Left lung (tissue), 10 donors: ENCODE measurements around the gene OTOGL. TPM values are rescaled to one million over a fixed set of nuclear protein-coding genes. Genes with fewer than 3 reads are reported as not detected.

ENCODE experiments used
- ATAC-seq: fragments of 200-7000 bp; cut with Tn5 transposase; one replicate; pipeline ENCODE4 v1.9.1; 2020; ENCODE audit warnings: moderate library complexity
- DNase-seq, 4 donors: peaks; one replicate each; pipeline ENCODE4 v3.0.0-alpha.2; 2013 to 2020
- H3K27ac ChIP-seq, 2 donors: fragments of 200-600 bp; sonication (generic) in 1 of 2; one replicate each; pipeline versions ENCODE4 v1.5.0 to v1.8.0; 2020 to 2021
- H3K27me3 ChIP-seq, 2 donors: fragments of 200-600 bp; sonication (generic) in 1 of 2; one replicate each; pipeline versions ENCODE4 v1.5.0 to v1.8.0; 2020 to 2021
- H3K36me3 ChIP-seq, 2 donors: fragments of 200-600 bp; sonication (generic) in 1 of 2; one replicate each; pipeline versions ENCODE4 v1.5.0 to v1.8.0; 2020 to 2021
- H3K4me1 ChIP-seq, 2 donors: fragments of 200-600 bp; one replicate each; pipeline ENCODE4 v1.8.0; 2021
- H3K4me3 ChIP-seq, 2 donors: fragments of 200-600 bp; sonication (generic) in 1 of 2; one replicate each; pipeline versions ENCODE4 v1.5.0 to v1.8.0; 2020 to 2021; ENCODE audit warnings: mild to moderate bottlenecking in 1 of 2
- H3K9me3 ChIP-seq, 2 donors: fragments of 200-600 bp; sonication (generic) in 1 of 2; one replicate each; pipeline versions ENCODE4 v1.5.0 to v1.8.0; 2020 to 2021
- CTCF ChIP-seq, 2 donors: fragments of 200-600 bp; sonication (generic) in 1 of 2; IDR thresholded peaks; one replicate each; pipeline versions ENCODE4 v1.5.0 to v1.8.0; 2021; ENCODE audit warnings: antibody characterized with exemption in 2 of 2
- intact Hi-C, 2 donors: fragments of 100-400 bp; cut with DNase I; formaldehyde crosslinking; loops; one replicate each; pipeline versions ENCODE4 v1.11.2 to v1.14.2; 2022
- polyA plus RNA-seq, 6 donors: library from polyadenylated mRNA; unstranded; fragments of 120-200 nt; gene quantifications; one replicate each; pipeline ENCODE4 v1.2.1, GENCODE V29; 2013; ENCODE audit not compliant: insufficient read length in 6 of 6
- total RNA-seq, 2 donors: library from RNA; stranded (reverse); fragmentation: NEBNext Ultra II Directional; extraction: Animal tissue kit (Norgen Biotek cat#: 25700); gene quantifications; one replicate each; pipeline ENCODE4 v1.2.1, GENCODE V29; 2021
- donor health status: DM: no; HTN: yes; CAD: no.
- donor health status: DM: no; HTN: no; CAD: no.

Gene OTOGL
- total and polyA plus RNA-seq, 8 donors: 0.08 to 0.66 (median 0.50) TPM

- Histone ChIP-seq H3K36me3 (no peaks in the 10 kb centered on the region), H3K4me1 (peaks cover 5 to 10% of the 10 kb centered on the region in 2 donors), H3K9me3 (no peaks in the 10 kb centered on the region), H3K4me3 (no peak overlapping the region), H3K27me3 (no peaks in the 10 kb centered on the region), H3K27ac (no peak overlapping the region)
- intact Hi-C loops: no loop called here
- ATAC-seq (peak; percentile 72), DNase-seq (no peak)
- no peak for TF ChIP-seq CTCF (IDR thresholded peaks at IDR 0.05)
These were observed 169.8 kb downstream of the OTOGL start for GRCh38 chr12:80268924-80269749.

- DNase-seq: peak in 2 of 4 donors; percentile 31 to 46
These were observed 170.6 kb downstream of the OTOGL start for GRCh38 chr12:80269803-80270552.

GRCh38 chr12:80271780-80272179 lies 172.4 kb downstream of the OTOGL start:
- Histone ChIP-seq H3K4me1 (peaks cover 5 to 10% of the 10 kb centered on the region in 2 donors), H3K27me3 (no peaks in the 10 kb centered on the region), H3K36me3 (no peaks in the 10 kb centered on the region), H3K4me3 (no peak overlapping the region), H3K27ac (no peak overlapping the region), H3K9me3 (no peaks in the 10 kb centered on the region)
- intact Hi-C loops: loop anchor here in 1 of 2 donors (10.0 kb wide), 2 partner anchors 77 to 867 kb away; no protein-coding TSS in a partner anchor
- no peak for TF ChIP-seq CTCF (IDR thresholded peaks at IDR 0.05)
- DNase-seq (no peak), ATAC-seq (no peak)

More at GRCh38 chr12:80269803-80270552, 170.6 kb downstream of the OTOGL start:
- Histone ChIP-seq H3K4me3 (no peak overlapping the region), H3K36me3 (no peaks in the 10 kb centered on the region), H3K27me3 (no peaks in the 10 kb centered on the region), H3K4me1 (peaks cover 5 to 10% of the 10 kb centered on the region in 2 donors), H3K27ac (no peak overlapping the region), H3K9me3 (no peaks in the 10 kb centered on the region)
- intact Hi-C loops: loop anchor here in 1 of 2 donors (10.0 kb wide), 2 partner anchors 75 to 865 kb away; no protein-coding TSS in a partner anchor
- peak; percentile 54 to 58 for TF ChIP-seq CTCF (IDR thresholded peaks at IDR 0.05)
- peak; percentile 81 for ATAC-seq

- intact Hi-C loops: loop anchor here in 1 of 2 donors (10.0 kb wide), 2 partner anchors 78 to 868 kb away; no protein-coding TSS in a partner anchor
These were observed 173.1 kb downstream of the OTOGL start for GRCh38 chr12:80272387-80272915.

More at GRCh38 chr12:80272387-80272915, 173.1 kb downstream of the OTOGL start:
- ATAC-seq (no peak), DNase-seq (no peak)
- Histone ChIP-seq H3K36me3 (no peaks in the 10 kb centered on the region), H3K27me3 (no peaks in the 10 kb centered on the region), H3K9me3 (no peaks in the 10 kb centered on the region), H3K4me3 (no peak overlapping the region), H3K27ac (no peak overlapping the region), H3K4me1 (peaks cover 5 to 10% of the 10 kb centered on the region in 2 donors)
- TF ChIP-seq CTCF (IDR thresholded peaks at IDR 0.05): no peak
